Activated naive CD8-positive, alpha-beta T cell treated with anti-CD3 and anti-CD28 coated beads for 36 hours (primary cell): ENCODE results near the gene MRPS34. TPM values are rescaled to one million over a fixed set of nuclear protein-coding genes. Genes with fewer than 3 reads are reported as not detected.

Experiments used
- DNase-seq: peaks from one replicate; pipeline ENCODE4 v3.0.0; 2021
- H3K27ac Mint-ChIP-seq: one replicate; pipeline ENCODE4 v1.8.0; 2022; ENCODE audit warnings: mild to moderate bottlenecking, moderate library complexity, mixed read lengths
- H3K27me3 Mint-ChIP-seq: one replicate; pipeline ENCODE4 v1.8.0; 2022; ENCODE audit warnings: mild to moderate bottlenecking, mixed read lengths
- H3K36me3 Mint-ChIP-seq: one replicate; pipeline ENCODE4 v1.8.0; 2021; ENCODE audit warnings: mild to moderate bottlenecking, mixed read lengths
- H3K4me1 Mint-ChIP-seq: one replicate; pipeline ENCODE4 v1.8.0; 2021; ENCODE audit warnings: mixed read lengths
- H3K4me3 Mint-ChIP-seq: one replicate; pipeline ENCODE4 v1.8.0; 2022; ENCODE audit warnings: mild to moderate bottlenecking, moderate library complexity, mixed read lengths
- H3K9me3 Mint-ChIP-seq: one replicate; pipeline ENCODE4 v1.8.0; 2022; ENCODE audit warnings: mixed read lengths
- total RNA-seq, 2 experiments: library from RNA; stranded (reverse); gene quantifications; one replicate each; pipeline ENCODE4 v1.2.3, GENCODE V29; 2021

MRPS34 gene
- total RNA-seq, 2 experiments from 2014 or later = 187 to 190 TPM

- Mint-ChIP-seq H3K9me3 (no peaks in the 10 kb centered on the region), H3K36me3 (peaks cover 8% of the 10 kb centered on the region), H3K4me3 (peak overlapping the region; percentile 14), H3K27me3 (no peaks in the 10 kb centered on the region), H3K27ac (peak overlapping the region; percentile 72), H3K4me1 (peaks cover 8% of the 10 kb centered on the region)
- DNase-seq = no peak
These were observed 7.1 kb upstream of the MRPS34 start for GRCh38 chr16:1779741-1780676.

GRCh38 chr16:1779234-1779701, 6.3 kb upstream of the MRPS34 start:
- H3K36me3 Mint-ChIP-seq = peaks cover 8% of the 10 kb centered on the region
- no peaks in the 10 kb centered on the region for H3K9me3 Mint-ChIP-seq
- H3K4me3 Mint-ChIP-seq = no peak overlapping the region
- DNase-seq = no peak
- H3K27me3 Mint-ChIP-seq = no peaks in the 10 kb centered on the region
- no peak overlapping the region for H3K27ac Mint-ChIP-seq
- H3K4me1 Mint-ChIP-seq = peaks cover 7% of the 10 kb centered on the region

GRCh38 chr16:1778200-1779179, 5.6 kb upstream of the MRPS34 start:
- Mint-ChIP-seq H3K27me3 (no peaks in the 10 kb centered on the region), H3K9me3 (no peaks in the 10 kb centered on the region), H3K27ac (no peak overlapping the region), H3K4me3 (no peak overlapping the region), H3K36me3 (peaks cover 3% of the 10 kb centered on the region), H3K4me1 (peaks cover 7% of the 10 kb centered on the region)
- no peak for DNase-seq

GRCh38 chr16:1777375-1778199, 4.7 kb upstream of the MRPS34 start:
- DNase-seq = no peak
- Mint-ChIP-seq H3K4me1 (peaks cover 7% of the 10 kb centered on the region), H3K9me3 (no peaks in the 10 kb centered on the region), H3K4me3 (no peak overlapping the region), H3K27ac (no peak overlapping the region), H3K36me3 (no peaks in the 10 kb centered on the region), H3K27me3 (no peaks in the 10 kb centered on the region)

DNA sequence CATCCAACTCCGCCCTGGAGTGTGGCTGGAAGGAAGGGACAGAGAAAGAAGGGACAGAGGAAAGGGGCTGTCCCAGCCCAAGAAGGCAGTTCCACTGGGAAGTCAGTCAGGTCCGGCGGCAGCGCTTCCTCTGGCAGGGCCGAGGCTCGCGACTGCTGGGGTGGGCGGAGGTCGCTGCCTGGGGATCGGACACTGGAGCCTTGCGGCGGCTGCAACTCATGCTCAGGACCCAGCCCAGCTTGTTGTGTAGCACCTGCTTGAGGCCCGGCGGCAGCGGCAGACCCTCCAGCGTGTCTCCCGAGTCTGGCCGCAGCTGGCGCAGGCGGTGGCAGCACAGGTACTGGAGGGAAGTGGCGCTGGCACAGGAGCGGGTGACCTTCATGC, 4.0 kb upstream of the MRPS34 start:
- no peak for DNase-seq
- H3K36me3 Mint-ChIP-seq = peaks cover 5% of the 10 kb centered on the region
- peaks cover 10% of the 10 kb centered on the region for H3K4me1 Mint-ChIP-seq
- H3K27ac Mint-ChIP-seq = no peak overlapping the region
- H3K27me3 Mint-ChIP-seq = peaks cover 3% of the 10 kb centered on the region
- H3K4me3 Mint-ChIP-seq = no peak overlapping the region
- no peaks in the 10 kb centered on the region for H3K9me3 Mint-ChIP-seq

DNA sequence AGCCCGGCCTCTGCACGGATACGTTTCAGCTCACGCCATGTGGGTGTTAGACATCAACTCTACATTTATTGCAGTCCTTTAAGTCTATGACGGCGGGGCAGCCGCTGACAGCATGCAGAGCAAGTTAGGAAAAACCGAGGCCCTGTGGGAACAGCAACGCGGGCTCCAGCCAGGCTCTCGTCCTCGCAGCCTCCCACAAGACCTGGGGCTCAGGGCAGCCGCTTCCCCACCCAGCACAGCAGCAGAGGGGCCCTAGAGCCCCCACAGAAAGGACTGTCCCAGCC, 3.7 kb upstream of the MRPS34 start:
- peaks cover 9% of the 10 kb centered on the region for H3K36me3 Mint-ChIP-seq
- H3K9me3 Mint-ChIP-seq = no peaks in the 10 kb centered on the region
- H3K27me3 Mint-ChIP-seq = peaks cover 3% of the 10 kb centered on the region
- H3K4me3 Mint-ChIP-seq = no peak overlapping the region
- H3K27ac Mint-ChIP-seq = no peak overlapping the region
- DNase-seq = no peak
- H3K4me1 Mint-ChIP-seq = peaks cover 7% of the 10 kb centered on the region

DNA sequence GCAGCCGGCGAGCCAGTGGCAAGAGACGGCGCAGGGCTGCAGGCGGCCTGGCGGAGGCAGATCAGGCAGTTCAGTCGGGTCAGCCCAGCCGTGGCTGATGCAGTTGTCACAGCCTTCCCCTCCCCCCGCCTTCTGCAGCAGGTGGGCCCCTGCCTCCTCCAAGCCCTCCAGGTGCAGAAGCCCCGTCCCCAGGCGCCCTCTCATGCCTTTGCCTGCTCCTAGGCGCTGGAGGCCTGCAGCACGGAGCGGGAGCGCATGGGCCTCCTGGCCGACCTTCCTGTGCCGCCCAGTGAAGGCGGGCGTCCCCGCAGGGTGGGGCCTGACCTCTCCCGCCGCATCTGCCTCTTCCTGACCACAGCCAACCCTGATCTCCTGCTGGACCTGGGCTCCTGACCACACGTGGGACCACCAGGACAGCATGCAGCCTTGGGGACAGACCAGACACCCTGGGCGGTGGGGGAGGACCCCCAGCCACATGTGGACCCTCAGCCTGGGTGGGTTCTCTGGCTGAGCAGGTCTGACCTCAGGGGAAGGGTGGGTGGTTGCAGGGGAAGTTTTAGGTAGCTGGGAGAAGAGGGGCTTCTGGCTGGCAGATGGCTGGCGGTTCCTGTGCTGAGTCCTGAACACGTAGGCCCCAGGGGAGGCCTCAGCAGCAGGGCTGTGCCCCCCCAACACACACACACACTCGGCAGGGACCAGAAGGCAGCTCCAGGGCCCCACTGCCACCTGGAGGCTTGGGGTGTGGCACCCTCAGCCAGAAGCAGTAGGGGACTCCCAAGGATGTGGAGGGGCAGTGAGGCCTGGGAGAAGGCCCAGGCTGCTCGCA, 3.1 kb upstream of the MRPS34 start:
- Mint-ChIP-seq H3K9me3 (no peaks in the 10 kb centered on the region), H3K36me3 (peaks cover 9% of the 10 kb centered on the region), H3K4me3 (no peak overlapping the region), H3K27me3 (peaks cover 3% of the 10 kb centered on the region), H3K4me1 (peaks cover 5% of the 10 kb centered on the region), H3K27ac (no peak overlapping the region)
- DNase-seq = no peak

GRCh38 chr16:1775006-1775845, 2.3 kb upstream of the MRPS34 start:
- no peak for DNase-seq
- Mint-ChIP-seq H3K4me3 (peak overlapping the region; percentile 29), H3K36me3 (peaks cover 11% of the 10 kb centered on the region), H3K4me1 (peaks cover 7% of the 10 kb centered on the region), H3K27me3 (peaks cover 3% of the 10 kb centered on the region), H3K9me3 (no peaks in the 10 kb centered on the region), H3K27ac (no peak overlapping the region)

DNA sequence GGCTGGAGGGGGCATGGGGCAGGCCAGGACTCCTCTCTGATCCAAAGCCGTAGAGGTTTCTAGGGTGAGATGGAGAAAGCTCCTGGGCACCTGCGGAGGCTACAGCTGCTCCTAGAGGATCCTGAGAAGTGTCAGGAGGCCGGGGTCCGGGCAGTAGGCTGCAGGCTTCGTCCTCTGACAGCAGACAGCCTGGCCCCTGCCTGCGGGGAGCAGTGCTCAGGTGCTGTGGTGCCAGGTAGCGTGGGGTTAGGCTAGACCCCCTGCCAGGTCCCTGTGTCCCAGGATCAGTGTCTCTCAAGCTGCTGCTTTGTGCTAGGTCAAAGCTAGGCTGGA, 1.5 kb upstream of the MRPS34 start:
- Mint-ChIP-seq H3K4me1 (peaks cover 10% of the 10 kb centered on the region), H3K4me3 (peak overlapping the region; percentile 99), H3K27me3 (peaks cover 3% of the 10 kb centered on the region), H3K27ac (no peak overlapping the region), H3K9me3 (no peaks in the 10 kb centered on the region), H3K36me3 (peaks cover 14% of the 10 kb centered on the region)
- no peak for DNase-seq

- Mint-ChIP-seq H3K4me3 (peak overlapping the region; percentile 99), H3K9me3 (no peaks in the 10 kb centered on the region), H3K27ac (peak overlapping the region; percentile 42), H3K36me3 (peaks cover 14% of the 10 kb centered on the region), H3K4me1 (peaks cover 10% of the 10 kb centered on the region), H3K27me3 (peaks cover 3% of the 10 kb centered on the region)
- DNase-seq = no peak
These were observed 941 bp upstream of the MRPS34 start for GRCh38 chr16:1773703-1774447.

DNA sequence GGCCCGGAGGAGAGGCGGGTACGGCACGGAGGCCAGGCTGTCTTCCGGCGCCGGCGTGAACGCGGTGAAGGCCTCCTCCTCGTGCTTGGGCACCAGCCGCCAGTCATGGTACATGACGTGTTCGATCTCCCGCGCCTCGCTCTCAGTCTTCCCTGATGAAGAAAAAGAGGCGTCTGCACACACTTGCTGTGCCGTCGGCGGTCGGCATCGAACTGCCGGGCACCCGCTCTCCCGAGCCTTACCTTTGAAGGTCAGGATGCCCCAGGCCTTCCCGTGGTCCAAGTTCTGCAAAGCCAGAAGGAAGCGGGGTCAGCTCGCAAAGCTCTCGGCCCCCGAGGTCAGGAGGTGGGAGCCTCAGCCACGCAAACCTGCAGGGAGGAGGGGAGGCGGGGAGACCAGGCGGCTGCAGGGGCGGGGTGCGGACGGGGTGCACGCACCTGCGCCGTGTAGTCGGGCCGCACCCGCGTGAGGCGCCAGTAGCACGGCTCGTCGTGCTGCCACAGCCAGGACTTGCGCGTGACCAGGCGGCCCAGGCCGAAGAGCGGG, 499 bp downstream of the MRPS34 start, which contains the start of gene EME2:
Gene EME2, plus strand, starts transcription at position 449 of the 546 bp plus-strand sequence. CDS start 418 bp downstream, outside the sequence.
- peak; percentile 74 for DNase-seq
- H3K27ac Mint-ChIP-seq = peak within 1 kb of the TSS; percentile 99
- H3K36me3 Mint-ChIP-seq = peaks cover 16% of the 10 kb centered on the region
- H3K4me1 Mint-ChIP-seq = peaks cover 10% of the 10 kb centered on the region
- peak within 1 kb of the TSS; percentile 99 for H3K4me3 Mint-ChIP-seq
- peaks cover 3% of the 10 kb centered on the region for H3K27me3 Mint-ChIP-seq
- no peaks in the 10 kb centered on the region for H3K9me3 Mint-ChIP-seq

DNA sequence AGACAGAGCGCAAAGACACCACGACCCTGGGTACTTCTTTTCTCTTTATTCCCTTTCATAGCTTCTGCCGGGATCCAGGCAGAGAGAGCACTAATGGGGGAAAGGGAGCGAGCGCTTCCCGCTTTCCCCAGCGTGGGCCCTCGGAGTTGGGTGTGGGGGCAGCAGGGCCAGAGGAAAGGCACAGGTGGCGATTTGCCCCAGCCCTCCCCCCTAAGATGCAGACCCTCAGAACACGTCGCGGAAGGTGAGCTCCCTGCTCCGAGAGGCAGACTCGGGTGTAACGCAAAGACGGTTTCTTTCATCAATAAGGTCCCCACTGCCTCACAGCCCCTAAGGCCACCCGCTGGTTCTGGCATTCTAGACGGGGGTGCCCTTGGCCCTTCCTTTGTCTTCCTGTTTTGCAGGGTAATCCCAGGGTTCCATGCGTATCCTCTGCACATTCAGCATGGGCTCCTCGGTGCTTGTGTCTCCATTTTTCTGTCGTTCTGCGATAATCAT, 1.0 kb downstream of the MRPS34 start:
- no peaks in the 10 kb centered on the region for H3K9me3 Mint-ChIP-seq
- peak overlapping the region; percentile 99 for H3K4me3 Mint-ChIP-seq
- H3K27ac Mint-ChIP-seq = peak overlapping the region; percentile 99
- peaks cover 3% of the 10 kb centered on the region for H3K27me3 Mint-ChIP-seq
- peaks cover 16% of the 10 kb centered on the region for H3K36me3 Mint-ChIP-seq
- peaks cover 10% of the 10 kb centered on the region for H3K4me1 Mint-ChIP-seq
- DNase-seq = peak; percentile 18
